Stimulated activated CD8-positive, alpha-beta memory T cell treated with anti-CD3 and anti-CD28 coated beads, Interleukin-2, amount 100 ng/mL, for 1 hour (primary cell): ENCODE data around the gene OR10K2.

Experiments used
- DNase-seq, 2 donors: peaks; one replicate each; pipeline ENCODE4 v3.0.0-alpha.2; 2020; ENCODE audit warnings: low read depth in 2 of 2

OR10K2 gene

DNA sequence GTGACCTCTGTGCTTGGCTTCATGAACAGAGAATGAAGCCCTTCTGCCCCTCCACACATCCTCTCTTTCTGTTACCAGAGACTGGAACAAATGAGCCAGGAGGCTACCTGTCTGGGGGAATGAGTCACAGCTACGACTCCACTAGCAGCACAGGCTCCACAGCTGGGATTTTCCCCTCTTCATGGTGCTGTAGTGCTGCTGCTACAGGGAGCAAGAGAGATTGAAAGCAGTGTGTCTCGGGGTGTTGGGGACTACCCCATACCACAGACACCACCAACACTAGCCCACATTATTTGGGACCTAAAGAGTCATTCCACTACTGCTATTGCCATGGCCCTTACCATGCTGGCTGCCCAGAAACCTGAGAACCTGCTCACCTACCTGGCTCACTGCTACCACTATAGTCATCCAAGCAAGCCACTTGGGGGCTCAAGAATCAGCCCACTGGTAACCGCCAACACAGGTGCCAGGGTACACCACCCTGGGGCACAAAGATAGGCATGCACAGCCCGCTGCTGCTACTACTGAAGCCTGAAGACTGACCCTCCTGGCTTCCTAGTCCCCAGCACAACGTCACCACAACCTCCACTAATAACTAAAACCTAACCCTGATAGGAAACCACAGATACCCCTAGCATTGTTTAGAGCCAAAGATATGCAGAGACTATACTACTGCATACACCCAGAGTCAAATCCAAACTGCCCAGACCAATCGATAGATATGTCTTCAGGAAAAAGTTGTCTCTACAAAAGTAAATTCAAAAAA is 54.7 kb downstream of the OR10K2 start:
- no peak for DNase-seq
